Small intestine (tissue), 7 donors: ENCODE measurements around the gene ZFAND6. TPM values are rescaled to one million over a fixed set of nuclear protein-coding genes. Genes with fewer than 3 reads are reported as not detected.
"Not testable (repeated sequence)": the region's sequence is repeated elsewhere in the genome, so short reads cannot be mapped to it uniquely, and the experiment has no call there.

Experiments
- DNase-seq, 2 donors: peaks; one replicate each; pipeline versions ENCODE4 v3.0.0 to v3.0.0-alpha.2; 2013
- FAIRE-seq: peaks from 2 replicates; lab custom pipeline; 2012; peaks lifted over from hg19 to GRCh38; lab: Jason Lieb, UNC
- H3K27ac ChIP-seq, 3 donors: one replicate each; pipeline ENCODE4 v1.5.1; 2013; ENCODE audit warnings: low read length in 2 of 3, mild to moderate bottlenecking in 2 of 3, control low read depth in 1 of 3, inconsistent platforms in 1 of 3, low read depth in 1 of 3, moderate library complexity in 1 of 3
- H3K27me3 ChIP-seq, 3 donors: one replicate each; pipeline ENCODE4 v1.6.1; 2013; ENCODE audit warnings: low read length in 3 of 3, inconsistent platforms in 1 of 3; ENCODE audit not compliant: control insufficient read depth in 3 of 3, insufficient read depth in 3 of 3
- H3K36me3 ChIP-seq, 3 donors: one replicate each; pipeline ENCODE4 v1.6.1; 2013; ENCODE audit warnings: low read length in 3 of 3, inconsistent platforms in 1 of 3, low read depth in 1 of 3, mild to moderate bottlenecking in 1 of 3, moderate library complexity in 1 of 3; ENCODE audit not compliant: control insufficient read depth in 3 of 3, insufficient read depth in 2 of 3
- H3K4me1 ChIP-seq, 3 donors: one replicate each; pipeline ENCODE4 v1.6.1; 2013; ENCODE audit warnings: low read length in 2 of 3, inconsistent platforms in 1 of 3, low read depth in 1 of 3, mild to moderate bottlenecking in 1 of 3, moderate library complexity in 1 of 3; ENCODE audit not compliant: control insufficient read depth in 3 of 3, insufficient read depth in 2 of 3
- H3K4me3 ChIP-seq, 3 donors: one replicate each; pipeline ENCODE4 v1.5.1; 2013; ENCODE audit warnings: low read length in 3 of 3, control low read depth in 1 of 3, inconsistent platforms in 1 of 3, low read depth in 1 of 3, mild to moderate bottlenecking in 1 of 3, moderate library complexity in 1 of 3
- H3K9me3 ChIP-seq, 2 donors: one replicate each; pipeline ENCODE4 v1.6.1; 2013; ENCODE audit warnings: low read depth in 1 of 2, low read length in 1 of 2; ENCODE audit not compliant: control insufficient read depth in 2 of 2, insufficient read depth in 1 of 2
- WGBS, 3 donors: extraction: QIAGEN DNeasy Blood & Tissue Kit; methylation state at CpG; one replicate each; pipeline ENCODE4 v1.1.7; 2013; 5-methylcytosine and 5-hydroxymethylcytosine counted together
- polyA plus RNA-seq, 4 donors: library from polyadenylated mRNA; stranded (reverse) in 3 of 4; unstranded in 1 of 4; fragments of 200-250 nt in 3 of 4; fragments of 120-200 nt in 1 of 4; gene quantifications; one replicate each; pipeline versions ENCODE4 v1.2.1 to v1.2.3, GENCODE V29; 2013
- donor health status: healthy with polysubstance abuse.
- donor health status: control.
- donor health status: control.
- donor health status: Bipolar disorder and iron deficiency.
- donor health status: healthy.

ZFAND6 gene
- polyA plus RNA-seq, 4 donors: 66.9 to 97.3 (median 89.4) TPM

- 97 to 100% (median 100%) methylated on average over 8 to 27 of the region's 27 CpGs for WGBS, 3 donors
- not testable (repeated sequence) for H3K27me3 ChIP-seq, H3K4me3 ChIP-seq, DNase-seq, H3K9me3 ChIP-seq, H3K4me1 ChIP-seq, H3K36me3 ChIP-seq, FAIRE-seq, H3K27ac ChIP-seq
These were observed 43.0 kb upstream of the ZFAND6 start for GRCh38 chr15:80016506-80016905.

- H3K27me3 ChIP-seq, H3K36me3 ChIP-seq, H3K9me3 ChIP-seq, FAIRE-seq, H3K4me1 ChIP-seq, DNase-seq, H3K27ac ChIP-seq, H3K4me3 ChIP-seq: not testable (repeated sequence)
- 79 to 87% (median 84%) methylated on average over 8 of the region's 8 CpGs for WGBS, 3 donors
These were observed 42.3 kb upstream of the ZFAND6 start for GRCh38 chr15:80017139-80017538.

- WGBS, 3 donors: 79 to 91% (median 90%) methylated on average over 8 of the region's 8 CpGs
These were observed 40.2 kb upstream of the ZFAND6 start for GRCh38 chr15:80019168-80019745.

GRCh38 chr15:80020149-80020548, 39.3 kb upstream of the ZFAND6 start:
- WGBS, 3 donors: 89 to 91% (median 89%) methylated on average over 6 of the region's 6 CpGs
- not testable (repeated sequence) for FAIRE-seq, H3K4me3 ChIP-seq

More at GRCh38 chr15:80019168-80019745, 40.2 kb upstream of the ZFAND6 start:
- Histone ChIP-seq H3K27me3 (no peaks in the 10 kb centered on the region), H3K9me3 (peaks cover 0 to 2% of the 10 kb centered on the region in 2 donors), H3K27ac (no peak overlapping the region), H3K36me3 (no peaks in the 10 kb centered on the region), H3K4me1 (no peaks in the 10 kb centered on the region), H3K4me3 (no peak overlapping the region)
- no peak for DNase-seq
- no peak for FAIRE-seq

GRCh38 chr15:80020731-80021130, 38.7 kb upstream of the ZFAND6 start:
- Histone ChIP-seq H3K4me3 (no peak overlapping the region), H3K27me3 (no peaks in the 10 kb centered on the region), H3K36me3 (no peaks in the 10 kb centered on the region), H3K4me1 (no peaks in the 10 kb centered on the region), H3K27ac (no peak overlapping the region), H3K9me3 (peaks cover 0 to 2% of the 10 kb centered on the region in 2 donors)
- DNase-seq (no peak), FAIRE-seq (no peak)
- 64 to 82% (median 70%) methylated on average over 3 of the region's 3 CpGs for WGBS, 3 donors

More at GRCh38 chr15:80020149-80020548, 39.3 kb upstream of the ZFAND6 start:
- H3K27ac ChIP-seq, H3K4me1 ChIP-seq, H3K9me3 ChIP-seq, DNase-seq, H3K27me3 ChIP-seq, H3K36me3 ChIP-seq: not testable (repeated sequence)

- no peak overlapping the region for H3K4me3 ChIP-seq
- DNase-seq: no peak
- no peak overlapping the region for H3K27ac ChIP-seq
- no peaks in the 10 kb centered on the region for H3K4me1 ChIP-seq
- no peaks in the 10 kb centered on the region for H3K36me3 ChIP-seq
- 84 to 86% (median 85%) methylated on average over 3 of the region's 3 CpGs for WGBS, 3 donors
- no peak for FAIRE-seq
- H3K27me3 ChIP-seq: no peaks in the 10 kb centered on the region
- no peaks in the 10 kb centered on the region for H3K9me3 ChIP-seq
These were observed 33.2 kb upstream of the ZFAND6 start for GRCh38 chr15:80026310-80026709.

- Histone ChIP-seq H3K36me3 (no peaks in the 10 kb centered on the region), H3K4me3 (no peak overlapping the region), H3K27ac (no peak overlapping the region), H3K4me1 (no peaks in the 10 kb centered on the region), H3K9me3 (no peaks in the 10 kb centered on the region), H3K27me3 (no peaks in the 10 kb centered on the region)
- DNase-seq (no peak), FAIRE-seq (no peak)
- 83 to 88% (median 87%) methylated on average over 4 of the region's 4 CpGs for WGBS, 3 donors
These were observed 32.7 kb upstream of the ZFAND6 start for GRCh38 chr15:80026754-80027153.

GRCh38 chr15:80028937-80029336, 30.5 kb upstream of the ZFAND6 start:
- DNase-seq: no peak

GRCh38 chr15:80031841-80032240, 27.6 kb upstream of the ZFAND6 start:
- WGBS, 3 donors: 51 to 72% (median 71%) methylated on average over 3 of the region's 3 CpGs
- FAIRE-seq: no peak
- H3K27me3 ChIP-seq: no peaks in the 10 kb centered on the region
- H3K27ac ChIP-seq: no peak overlapping the region
- H3K9me3 ChIP-seq: no peaks in the 10 kb centered on the region
- no peak overlapping the region for H3K4me3 ChIP-seq
- H3K4me1 ChIP-seq: peaks cover 0 to 7% (median 2%) of the 10 kb centered on the region in 3 donors
- no peaks in the 10 kb centered on the region for H3K36me3 ChIP-seq
- no peak for DNase-seq

More at GRCh38 chr15:80028937-80029336, 30.5 kb upstream of the ZFAND6 start:
- Histone ChIP-seq H3K9me3 (no peaks in the 10 kb centered on the region), H3K27me3 (no peaks in the 10 kb centered on the region), H3K36me3 (no peaks in the 10 kb centered on the region), H3K4me3 (no peak overlapping the region), H3K4me1 (peaks cover 0 to 7% (median 2%) of the 10 kb centered on the region in 3 donors), H3K27ac (no peak overlapping the region)
- WGBS, 3 donors: 79 to 86% (median 84%) methylated on average over 2 of the region's 2 CpGs
- FAIRE-seq: no peak
